Measurements from ENCODE around the gene ITGA1.

ITGA1 gene

GRCh38 chr5:52786391-52786790, 1.3 kb upstream of the ITGA1 start:
- Mint-ChIP-seq H3K9me3 (no peaks in the 10 kb centered on the region), H3K4me3 (no peak overlapping the region), H3K27ac (no peak overlapping the region), H3K4me1 (peaks cover 20% of the 10 kb centered on the region), H3K36me3 (no peaks in the 10 kb centered on the region), H3K27me3 (peaks cover 61% of the 10 kb centered on the region)
- no peak for ATAC-seq

- Mint-ChIP-seq H3K36me3 (no peaks in the 10 kb centered on the region), H3K9me3 (no peaks in the 10 kb centered on the region), H3K4me1 (peaks cover 20% of the 10 kb centered on the region), H3K4me3 (peak overlapping the region; percentile 84), H3K27me3 (peaks cover 54% of the 10 kb centered on the region), H3K27ac (peak overlapping the region; percentile 73)
- ATAC-seq = no peak
Observed at GRCh38 chr5:52786949-52787599, 642 bp upstream of the ITGA1 start.

GRCh38 chr5:52788505-52788821, 747 bp downstream of the ITGA1 start:
- H3K36me3 Mint-ChIP-seq = no peaks in the 10 kb centered on the region
- ATAC-seq = no peak
- no peaks in the 10 kb centered on the region for H3K9me3 Mint-ChIP-seq
- peaks cover 40% of the 10 kb centered on the region for H3K27me3 Mint-ChIP-seq
- peaks cover 20% of the 10 kb centered on the region for H3K4me1 Mint-ChIP-seq
- H3K4me3 Mint-ChIP-seq = peak overlapping the region; percentile 84
- no peak overlapping the region for H3K27ac Mint-ChIP-seq

- Mint-ChIP-seq H3K9me3 (no peaks in the 10 kb centered on the region), H3K4me1 (peaks cover 20% of the 10 kb centered on the region), H3K36me3 (no peaks in the 10 kb centered on the region), H3K27me3 (peaks cover 36% of the 10 kb centered on the region), H3K4me3 (no peak overlapping the region), H3K27ac (no peak overlapping the region)
- ATAC-seq = no peak
Observed at GRCh38 chr5:52789378-52789777, 1.7 kb downstream of the ITGA1 start.

- H3K4me3 Mint-ChIP-seq = no peak overlapping the region
- no peak for ATAC-seq
- H3K36me3 Mint-ChIP-seq = no peaks in the 10 kb centered on the region
- peaks cover 36% of the 10 kb centered on the region for H3K27me3 Mint-ChIP-seq
- no peak overlapping the region for H3K27ac Mint-ChIP-seq
- H3K9me3 Mint-ChIP-seq = no peaks in the 10 kb centered on the region
- H3K4me1 Mint-ChIP-seq = peaks cover 20% of the 10 kb centered on the region
Observed at GRCh38 chr5:52789851-52790250, 2.1 kb downstream of the ITGA1 start.

- Mint-ChIP-seq H3K9me3 (no peaks in the 10 kb centered on the region), H3K4me1 (peaks cover 18% of the 10 kb centered on the region), H3K27me3 (peaks cover 33% of the 10 kb centered on the region), H3K36me3 (no peaks in the 10 kb centered on the region), H3K27ac (no peak overlapping the region), H3K4me3 (no peak overlapping the region)
- no peak for ATAC-seq
Observed at GRCh38 chr5:52791366-52791765, 3.6 kb downstream of the ITGA1 start.

GRCh38 chr5:52794519-52794918, 6.8 kb downstream of the ITGA1 start:
- Mint-ChIP-seq H3K27me3 (peaks cover 6% of the 10 kb centered on the region), H3K4me3 (no peak overlapping the region), H3K36me3 (no peaks in the 10 kb centered on the region), H3K4me1 (peaks cover 18% of the 10 kb centered on the region), H3K9me3 (no peaks in the 10 kb centered on the region), H3K27ac (no peak overlapping the region)
- ATAC-seq = no peak

- Mint-ChIP-seq H3K27me3 (no peaks in the 10 kb centered on the region), H3K4me3 (no peak overlapping the region), H3K36me3 (no peaks in the 10 kb centered on the region), H3K4me1 (peaks cover 34% of the 10 kb centered on the region), H3K27ac (no peak overlapping the region), H3K9me3 (no peaks in the 10 kb centered on the region)
- ATAC-seq = no peak
Observed at GRCh38 chr5:52796031-52796430, 8.3 kb downstream of the ITGA1 start.

GRCh38 chr5:52796516-52797103, 8.9 kb downstream of the ITGA1 start:
- Mint-ChIP-seq H3K27me3 (no peaks in the 10 kb centered on the region), H3K4me1 (peaks cover 39% of the 10 kb centered on the region), H3K4me3 (no peak overlapping the region), H3K9me3 (no peaks in the 10 kb centered on the region), H3K36me3 (no peaks in the 10 kb centered on the region), H3K27ac (no peak overlapping the region)
- ATAC-seq = no peak

GRCh38 chr5:52798938-52799337, 11.2 kb downstream of the ITGA1 start:
- Mint-ChIP-seq H3K4me1 (peaks cover 47% of the 10 kb centered on the region), H3K36me3 (no peaks in the 10 kb centered on the region)

GRCh38 chr5:52799358-52799982, 11.8 kb downstream of the ITGA1 start:
- Mint-ChIP-seq H3K4me3 (peak overlapping the region; percentile 98), H3K27me3 (no peaks in the 10 kb centered on the region), H3K36me3 (peaks cover 4% of the 10 kb centered on the region), H3K4me1 (peaks cover 51% of the 10 kb centered on the region), H3K27ac (peak overlapping the region; percentile 99), H3K9me3 (no peaks in the 10 kb centered on the region)
- ATAC-seq = peak; percentile 44

More at GRCh38 chr5:52798938-52799337, 11.2 kb downstream of the ITGA1 start:
- H3K9me3 Mint-ChIP-seq = no peaks in the 10 kb centered on the region
- peak overlapping the region; percentile 99 for H3K27ac Mint-ChIP-seq
- no peak for ATAC-seq
- H3K27me3 Mint-ChIP-seq = no peaks in the 10 kb centered on the region
- peak overlapping the region; percentile 98 for H3K4me3 Mint-ChIP-seq

GRCh38 chr5:52799983-52800393, 12.3 kb downstream of the ITGA1 start:
- ATAC-seq = peak; percentile 93
- H3K36me3 Mint-ChIP-seq = peaks cover 9% of the 10 kb centered on the region
- peak overlapping the region; percentile 98 for H3K4me3 Mint-ChIP-seq
- H3K4me1 Mint-ChIP-seq = peaks cover 57% of the 10 kb centered on the region
- H3K9me3 Mint-ChIP-seq = no peaks in the 10 kb centered on the region
- H3K27me3 Mint-ChIP-seq = no peaks in the 10 kb centered on the region
- H3K27ac Mint-ChIP-seq = peak overlapping the region; percentile 99

GRCh38 chr5:52800394-52801213, 12.9 kb downstream of the ITGA1 start:
- H3K9me3 Mint-ChIP-seq = no peaks in the 10 kb centered on the region
- peaks cover 61% of the 10 kb centered on the region for H3K4me1 Mint-ChIP-seq
- peaks cover 16% of the 10 kb centered on the region for H3K36me3 Mint-ChIP-seq
- peak overlapping the region; percentile 99 for H3K27ac Mint-ChIP-seq
- peak; percentile 69 for ATAC-seq
- no peaks in the 10 kb centered on the region for H3K27me3 Mint-ChIP-seq
- peak overlapping the region; percentile 98 for H3K4me3 Mint-ChIP-seq

- no peak for ATAC-seq
- Mint-ChIP-seq H3K9me3 (no peaks in the 10 kb centered on the region), H3K4me1 (peaks cover 61% of the 10 kb centered on the region), H3K4me3 (peak overlapping the region; percentile 98), H3K27me3 (no peaks in the 10 kb centered on the region), H3K36me3 (peaks cover 19% of the 10 kb centered on the region), H3K27ac (peak overlapping the region; percentile 99)
Observed at GRCh38 chr5:52801329-52801728, 13.6 kb downstream of the ITGA1 start.

GRCh38 chr5:52802272-52802973, 14.7 kb downstream of the ITGA1 start:
- Mint-ChIP-seq H3K4me1 (peaks cover 61% of the 10 kb centered on the region), H3K27me3 (no peaks in the 10 kb centered on the region), H3K4me3 (no peak overlapping the region)

More at GRCh38 chr5:52802272-52802973, 14.7 kb downstream of the ITGA1 start:
- Mint-ChIP-seq H3K36me3 (peaks cover 19% of the 10 kb centered on the region), H3K9me3 (no peaks in the 10 kb centered on the region), H3K27ac (no peak overlapping the region)
- ATAC-seq = no peak

Data from stimulated activated memory B cell treated with anti-CD40 and anti-IgM and Interleukin-4, amounts not matched to agents 10 μg/mL and 1 μg/mL and 100 μg/mL, for 72 hours (primary cell).